Left lung (tissue), 10 donors: ENCODE data around the gene SMTNL1. TPM values are rescaled to one million over a fixed set of nuclear protein-coding genes. Genes with fewer than 3 reads are reported as not detected.

ENCODE experiments used
- ATAC-seq: fragments of 200-7000 bp; cut with Tn5 transposase; one replicate; pipeline ENCODE4 v1.9.1; 2020; ENCODE audit warnings: moderate library complexity
- DNase-seq, 4 donors: peaks; one replicate each; pipeline ENCODE4 v3.0.0-alpha.2; 2013 to 2020
- H3K27ac ChIP-seq, 2 donors: fragments of 200-600 bp; sonication (generic) in 1 of 2; one replicate each; pipeline versions ENCODE4 v1.5.0 to v1.8.0; 2020 to 2021
- H3K27me3 ChIP-seq, 2 donors: fragments of 200-600 bp; sonication (generic) in 1 of 2; one replicate each; pipeline versions ENCODE4 v1.5.0 to v1.8.0; 2020 to 2021
- H3K36me3 ChIP-seq, 2 donors: fragments of 200-600 bp; sonication (generic) in 1 of 2; one replicate each; pipeline versions ENCODE4 v1.5.0 to v1.8.0; 2020 to 2021
- H3K4me1 ChIP-seq, 2 donors: fragments of 200-600 bp; one replicate each; pipeline ENCODE4 v1.8.0; 2021
- H3K4me3 ChIP-seq, 2 donors: fragments of 200-600 bp; sonication (generic) in 1 of 2; one replicate each; pipeline versions ENCODE4 v1.5.0 to v1.8.0; 2020 to 2021; ENCODE audit warnings: mild to moderate bottlenecking in 1 of 2
- H3K9me3 ChIP-seq, 2 donors: fragments of 200-600 bp; sonication (generic) in 1 of 2; one replicate each; pipeline versions ENCODE4 v1.5.0 to v1.8.0; 2020 to 2021
- CTCF ChIP-seq, 2 donors: fragments of 200-600 bp; sonication (generic) in 1 of 2; IDR thresholded peaks; one replicate each; pipeline versions ENCODE4 v1.5.0 to v1.8.0; 2021; ENCODE audit warnings: antibody characterized with exemption in 2 of 2
- intact Hi-C, 2 donors: fragments of 100-400 bp; cut with DNase I; formaldehyde crosslinking; loops; one replicate each; pipeline versions ENCODE4 v1.11.2 to v1.14.2; 2022
- polyA plus RNA-seq, 6 donors: library from polyadenylated mRNA; unstranded; fragments of 120-200 nt; gene quantifications; one replicate each; pipeline ENCODE4 v1.2.1, GENCODE V29; 2013; ENCODE audit not compliant: insufficient read length in 6 of 6
- total RNA-seq, 2 donors: library from RNA; stranded (reverse); fragmentation: NEBNext Ultra II Directional; extraction: Animal tissue kit (Norgen Biotek cat#: 25700); gene quantifications; one replicate each; pipeline ENCODE4 v1.2.1, GENCODE V29; 2021
- donor health status: DM: no; HTN: yes; CAD: no.
- donor health status: DM: no; HTN: no; CAD: no.

Gene SMTNL1
- total and polyA plus RNA-seq, 8 donors = 0.13 to 0.80 (median 0.42) TPM; not detected in 2

GRCh38 chr11:57597916-57598830 is 60.8 kb downstream of the SMTNL1 start:
- no peaks in the 10 kb centered on the region for H3K27me3 ChIP-seq
- H3K4me3 ChIP-seq = peak overlapping the region; percentile 52 to 56
- intact Hi-C loops = no loop called here
- TF ChIP-seq CTCF (IDR thresholded peaks at IDR 0.05) = no peak
- DNase-seq (peak; percentile 83 to 92 (median 85)), ATAC-seq (peak; percentile 98)
- H3K9me3 ChIP-seq = no peaks in the 10 kb centered on the region
- peaks cover 9 to 16% of the 10 kb centered on the region in 2 donors for H3K4me1 ChIP-seq
- peaks cover 0 to 10% of the 10 kb centered on the region in 2 donors for H3K36me3 ChIP-seq
- H3K27ac ChIP-seq = peak overlapping the region; percentile 69 to 72

- Histone ChIP-seq H3K27me3 (no peaks in the 10 kb centered on the region), H3K9me3 (no peaks in the 10 kb centered on the region), H3K4me3 (peak overlapping the region; percentile 52 to 56), H3K4me1 (peaks cover 9 to 21% of the 10 kb centered on the region in 2 donors), H3K36me3 (peaks cover 0 to 10% of the 10 kb centered on the region in 2 donors), H3K27ac (peak overlapping the region; percentile 69 to 72)
- intact Hi-C loops = no loop called here
- DNase-seq (peak in 1 of 4 donors; percentile 45), ATAC-seq (no peak)
- no peak for TF ChIP-seq CTCF (IDR thresholded peaks at IDR 0.05)
Measured at GRCh38 chr11:57598831-57599155, 61.4 kb downstream of the SMTNL1 start.

GRCh38 chr11:57599381-57599780 is 62.0 kb downstream of the SMTNL1 start:
- intact Hi-C loops = no loop called here
- peak overlapping the region in 1 of 2 donors; percentile 56 for H3K4me3 ChIP-seq
- no peak for ATAC-seq

More at GRCh38 chr11:57599381-57599780, 62.0 kb downstream of the SMTNL1 start:
- TF ChIP-seq CTCF (IDR thresholded peaks at IDR 0.05) = no peak
- no peak for DNase-seq
- H3K27ac ChIP-seq = peak overlapping the region; percentile 69 to 72
- no peaks in the 10 kb centered on the region for H3K9me3 ChIP-seq
- H3K27me3 ChIP-seq = no peaks in the 10 kb centered on the region
- peaks cover 9 to 21% of the 10 kb centered on the region in 2 donors for H3K4me1 ChIP-seq
- H3K36me3 ChIP-seq = peaks cover 0 to 10% of the 10 kb centered on the region in 2 donors

Other genes starting within 250 kb of the SMTNL1 start
- 100 to 1,000 TPM; 156 to 203 TPM for gene TNKS1BP1, start 212.6 kb upstream of the SMTNL1 start, total RNA-seq
- gene TNKS1BP1, start 212.6 kb upstream of the SMTNL1 start, polyA plus RNA-seq = 100 to 1,000 TPM; 119 to 157 (median 130) TPM
- 10 to 100 TPM; 57.3 to 86.3 TPM for gene SSRP1, start 201.7 kb upstream of the SMTNL1 start, total RNA-seq
- 100 to 1,000 TPM; 162 to 208 (median 182) TPM for gene SSRP1, start 201.7 kb upstream of the SMTNL1 start, polyA plus RNA-seq
- gene P2RX3, start 199.2 kb upstream of the SMTNL1 start, total RNA-seq = not detected
- under 1 TPM; 0.17 to 0.58 (median 0.28) TPM for gene P2RX3, start 199.2 kb upstream of the SMTNL1 start, polyA plus RNA-seq
- not detected for gene PRG3, start 156.4 kb upstream of the SMTNL1 start, total RNA-seq
- gene PRG3, start 156.4 kb upstream of the SMTNL1 start, polyA plus RNA-seq = 1 to 10 TPM in 1 of 6 donors, under 1 TPM in 5; 0.43 to 1.0 (median 0.76) TPM
- under 1 TPM in 1 of 2 donors, not detected in 1; 0.34 TPM for gene PRG2, start 146.9 kb upstream of the SMTNL1 start, total RNA-seq
- 1 to 10 TPM in 5 of 6 donors, under 1 TPM in 1; 0.84 to 1.7 (median 1.4) TPM for gene PRG2, start 146.9 kb upstream of the SMTNL1 start, polyA plus RNA-seq
- 100 to 1,000 TPM in 1 of 2 donors, 10 to 100 TPM in 1; 95.6 to 185 TPM for gene SLC43A3, start 110.5 kb upstream of the SMTNL1 start, total RNA-seq
- 10 to 100 TPM; 35.0 to 45.1 (median 40.2) TPM for gene SLC43A3, start 110.5 kb upstream of the SMTNL1 start, polyA plus RNA-seq
- gene RTN4RL2, start 77.1 kb upstream of the SMTNL1 start, total RNA-seq = 1 to 10 TPM; 2.5 to 4.8 TPM
- gene RTN4RL2, start 77.1 kb upstream of the SMTNL1 start, polyA plus RNA-seq = 1 to 10 TPM in 5 of 6 donors, under 1 TPM in 1; 0.87 to 3.7 (median 2.5) TPM
- gene SLC43A1, start 21.9 kb upstream of the SMTNL1 start, total RNA-seq = 10 to 100 TPM; 11.8 to 25.3 TPM
- gene SLC43A1, start 21.9 kb upstream of the SMTNL1 start, polyA plus RNA-seq = 10 to 100 TPM; 11.7 to 19.6 (median 18.0) TPM
- 10 to 100 TPM; 21.7 to 39.6 TPM for gene TIMM10, start 6.8 kb upstream of the SMTNL1 start, total RNA-seq
- 10 to 100 TPM; 26.5 to 41.0 (median 33.6) TPM for gene TIMM10, start 6.8 kb upstream of the SMTNL1 start, polyA plus RNA-seq
- 100 to 1,000 TPM in 1 of 2 donors, 10 to 100 TPM in 1; 97.1 to 109 TPM for gene UBE2L6, start 30.1 kb downstream of the SMTNL1 start, total RNA-seq
- gene UBE2L6, start 30.1 kb downstream of the SMTNL1 start, polyA plus RNA-seq = 10 to 100 TPM; 56.1 to 67.0 (median 62.9) TPM
- gene SERPING1, start 60.1 kb downstream of the SMTNL1 start, total RNA-seq = 100 to 1,000 TPM; 195 to 329 TPM
- 100 to 1,000 TPM; 172 to 206 (median 193) TPM for gene SERPING1, start 60.1 kb downstream of the SMTNL1 start, polyA plus RNA-seq
- gene YPEL4, start 112.3 kb downstream of the SMTNL1 start, total RNA-seq = 1 to 10 TPM; 1.2 to 2.3 TPM
- gene YPEL4, start 112.3 kb downstream of the SMTNL1 start, polyA plus RNA-seq = 10 to 100 TPM in 1 of 6 donors, 1 to 10 TPM in 5; 5.9 to 10.1 (median 7.0) TPM
- 10 to 100 TPM; 10.1 to 13.1 TPM for gene CLP1, start 120.2 kb downstream of the SMTNL1 start, total RNA-seq
- 10 to 100 TPM; 11.9 to 14.3 (median 13.3) TPM for gene CLP1, start 120.2 kb downstream of the SMTNL1 start, polyA plus RNA-seq
- 10 to 100 TPM; 69.9 to 83.6 TPM for gene ZDHHC5, start 130.5 kb downstream of the SMTNL1 start, total RNA-seq
- 10 to 100 TPM; 37.5 to 48.8 (median 41.0) TPM for gene ZDHHC5, start 130.5 kb downstream of the SMTNL1 start, polyA plus RNA-seq
- 10 to 100 TPM; 11.0 to 11.8 TPM for gene MED19, start 174.6 kb downstream of the SMTNL1 start, total RNA-seq
- 10 to 100 TPM; 14.0 to 21.9 (median 16.0) TPM for gene MED19, start 174.6 kb downstream of the SMTNL1 start, polyA plus RNA-seq
- gene TMX2, start 175.0 kb downstream of the SMTNL1 start, total RNA-seq = 10 to 100 TPM; 67.7 to 88.3 TPM
- 100 to 1,000 TPM in 1 of 6 donors, 10 to 100 TPM in 5; 88.0 to 107 (median 93.9) TPM for gene TMX2, start 175.0 kb downstream of the SMTNL1 start, polyA plus RNA-seq
- gene SELENOH, start 203.9 kb downstream of the SMTNL1 start, total RNA-seq = 100 to 1,000 TPM in 1 of 2 donors, 10 to 100 TPM in 1; 94.1 to 108 TPM
- gene SELENOH, start 203.9 kb downstream of the SMTNL1 start, polyA plus RNA-seq = 100 to 1,000 TPM; 100 to 130 (median 116) TPM
- not detected for gene BTBD18, start 214.2 kb downstream of the SMTNL1 start, total RNA-seq
- gene BTBD18, start 214.2 kb downstream of the SMTNL1 start, polyA plus RNA-seq = under 1 TPM; 0.21 to 0.56 (median 0.31) TPM
- 100 to 1,000 TPM; 187 to 217 TPM for gene CTNND1, start 224.2 kb downstream of the SMTNL1 start, total RNA-seq
- 100 to 1,000 TPM; 229 to 301 (median 268) TPM for gene CTNND1, start 224.2 kb downstream of the SMTNL1 start, polyA plus RNA-seq